NCI-H748 (cell line): ENCODE results near the gene CLRN2.

Source experiments
- DNase-seq: peaks from one replicate; lab custom pipeline; 2025; ENCODE audit not compliant: unreplicated experiment; lab: John Stamatoyannopoulos, UW

Gene CLRN2

GRCh38 chr4:17514865-17515264 lies at the start of gene CLRN2:
CLRN2 (plus strand) TSS chr4:17515165; CDS start chr4:17515267, 102 bp downstream.
- DNase-seq, result no peak

- DNase-seq, result peak; percentile 12
Measured at GRCh38 chr4:17468619-17469221, 46.2 kb upstream of the CLRN2 start.

- peak; percentile 2 for DNase-seq
Measured at GRCh38 chr4:17469931-17470674, 44.9 kb upstream of the CLRN2 start.

- no peak for DNase-seq
Measured at GRCh38 chr4:17475481-17475880, 39.5 kb upstream of the CLRN2 start.

- DNase-seq, result no peak
Measured at GRCh38 chr4:17476853-17477252, 38.1 kb upstream of the CLRN2 start.

- no peak for DNase-seq
Measured at GRCh38 chr4:17477774-17478472, 37.0 kb upstream of the CLRN2 start.

GRCh38 chr4:17480210-17480927 lies 34.6 kb upstream of the CLRN2 start:
- no peak for DNase-seq

GRCh38 chr4:17480955-17481354 lies 34.0 kb upstream of the CLRN2 start:
- DNase-seq, result no peak

GRCh38 chr4:17482716-17483115 lies 32.2 kb upstream of the CLRN2 start:
- no peak for DNase-seq

GRCh38 chr4:17489123-17489522 lies 25.8 kb upstream of the CLRN2 start:
- no peak for DNase-seq

- DNase-seq, result no peak
Measured at GRCh38 chr4:17489721-17490120, 25.2 kb upstream of the CLRN2 start.

- DNase-seq, result peak; percentile 43
Measured at GRCh38 chr4:17490575-17491059, 24.3 kb upstream of the CLRN2 start.

- no peak for DNase-seq
Measured at GRCh38 chr4:17491196-17491595, 23.8 kb upstream of the CLRN2 start.

- DNase-seq, result peak; percentile 10
Measured at GRCh38 chr4:17492058-17492741, 22.8 kb upstream of the CLRN2 start.

GRCh38 chr4:17492876-17493275 lies 22.1 kb upstream of the CLRN2 start:
- no peak for DNase-seq

- no peak for DNase-seq
Measured at GRCh38 chr4:17493619-17494018, 21.3 kb upstream of the CLRN2 start.

- peak; percentile 10 for DNase-seq
Measured at GRCh38 chr4:17494258-17495190, 20.4 kb upstream of the CLRN2 start.

GRCh38 chr4:17497890-17498523 lies 17.0 kb upstream of the CLRN2 start:
- DNase-seq, result no peak

- no peak for DNase-seq
Measured at GRCh38 chr4:17500574-17500973, 14.4 kb upstream of the CLRN2 start.
